Esophagus muscularis mucosa (tissue), 4 donors: ENCODE measurements around the gene SEC31A. TPM values are rescaled to one million over a fixed set of nuclear protein-coding genes. Genes with fewer than 3 reads are reported as not detected.

ENCODE experiments used
- DNase-seq: peaks from one replicate; pipeline ENCODE4 v3.0.0-alpha.2; 2017; ENCODE audit errors: extremely low spot score
- H3K27ac ChIP-seq, 4 donors: fragments of 200-600 bp; sonication (generic); replicated peaks in 1 of 4; 1 replicate in 3 of 4; 2 replicates in 1 of 4; pipeline ENCODE4 v1.5.1; 2016 to 2019; ENCODE audit warnings: mild to moderate bottlenecking in 1 of 4
- H3K27me3 ChIP-seq, 4 donors: fragments of 200-600 bp; sonication (generic); one replicate each; pipeline versions ENCODE4 v1.5.1 to v1.6.0; 2016 to 2019
- H3K36me3 ChIP-seq, 4 donors: fragments of 200-600 bp; sonication (generic); one replicate each; pipeline ENCODE4 v1.5.1; 2016 to 2019
- H3K4me1 ChIP-seq, 4 donors: fragments of 200-600 bp; sonication (generic); one replicate each; pipeline ENCODE4 v1.5.1; 2016 to 2019
- H3K4me3 ChIP-seq, 4 donors: fragments of 200-600 bp; sonication (generic); 1 replicate in 2 of 4; 2 replicates in 2 of 4; pipeline ENCODE4 v1.5.1; 2016 to 2019; ENCODE audit warnings: mild to moderate bottlenecking in 4 of 4, moderate library complexity in 1 of 4
- H3K9me3 ChIP-seq, 4 donors: fragments of 200-600 bp; sonication (generic); 1 replicate in 3 of 4; 2 replicates in 1 of 4; pipeline ENCODE4 v1.5.1; 2016 to 2019
- EP300 ChIP-seq: sonication (generic); formaldehyde crosslinking; IDR thresholded peaks from one replicate; pipeline ENCODE4 v1.6.1; 2017; ENCODE audit warnings: antibody characterized with exemption
- POLR2A ChIP-seq: fragments of 450-650 bp; IDR thresholded peaks from one replicate; pipeline ENCODE4 v1.6.1; 2017; ENCODE audit warnings: antibody characterized with exemption, moderate library complexity, mild to moderate bottlenecking, low read depth
- POLR2AphosphoS5 ChIP-seq, 2 donors: sonication (generic); formaldehyde crosslinking; IDR thresholded peaks; one replicate each; pipeline ENCODE4 v1.6.1; 2017; ENCODE audit warnings: antibody characterized with exemption in 2 of 2
- WGBS: methylation state at CpG from one replicate; pipeline ENCODE4 v1.1.5; 2018; 5-methylcytosine and 5-hydroxymethylcytosine counted together
- intact Hi-C: fragments of 100-400 bp; cut with DNase I; formaldehyde crosslinking; loops from one replicate; pipeline ENCODE4 v1.15.1; 2023
- total RNA-seq, 4 donors: library from RNA; depleted of rRNA; stranded (reverse); fragments of >200 nt; gene quantifications; one replicate each; pipeline versions ENCODE4 v1.1.0 to v1.2.1, GENCODE V29; 2016
- TF ChIP-seq, protein P1 (sequence below), 3 experiments: fragments of 200-600 bp in 2 of 3; fragments of 450-650 bp in 1 of 3; sonication (generic) in 2 of 3; IDR thresholded peaks; one replicate each; pipeline ENCODE4 v1.5.1; 2017 to 2019; ENCODE audit warnings: antibody characterized with exemption in 3 of 3, mild to moderate bottlenecking in 2 of 3, moderate library complexity in 1 of 3

Gene SEC31A
- total RNA-seq, 4 donors from 2014 or later, result 117 to 146 (median 131) TPM

DNA sequence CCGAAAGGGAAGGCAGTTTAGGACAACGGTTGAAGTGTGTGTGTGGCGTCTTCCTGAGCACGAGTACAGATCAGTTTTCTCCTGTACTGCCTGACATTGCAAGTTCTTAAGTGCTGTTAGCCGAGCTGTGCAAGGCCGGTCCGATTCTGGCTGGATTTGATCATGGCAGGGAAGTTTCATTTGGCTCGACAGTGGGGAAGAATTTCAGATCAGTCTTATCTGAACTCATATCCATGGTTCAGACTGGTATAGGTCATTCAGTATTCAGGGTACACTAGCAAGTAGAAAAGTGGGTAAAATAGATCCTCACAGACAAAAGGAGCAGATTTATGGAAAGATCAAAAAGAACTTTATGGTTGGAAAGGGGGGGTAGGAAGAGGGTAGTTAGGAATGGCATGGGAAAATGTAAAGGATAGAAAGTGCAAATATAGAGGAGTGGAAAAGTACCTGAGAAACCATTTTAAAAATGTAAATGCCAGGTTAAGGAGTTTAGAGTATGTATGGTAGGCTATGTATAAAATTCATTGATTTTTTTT lies 10.3 kb upstream of the SEC31A start:
- Histone ChIP-seq H3K27ac (peak overlapping the region; percentile 90 to 98 (median 97)), H3K9me3 (no peaks in the 10 kb centered on the region), H3K4me1 (peaks cover 31 to 44% (median 36%) of the 10 kb centered on the region in 4 donors), H3K27me3 (no peaks in the 10 kb centered on the region), H3K36me3 (peaks cover 0 to 27% (median 4%) of the 10 kb centered on the region in 4 donors), H3K4me3 (peak overlapping the region; percentile 71 to 80 (median 75))
- WGBS, result 0% methylated on average over 8 of the region's 8 CpGs
- TF ChIP-seq, protein P1, sequence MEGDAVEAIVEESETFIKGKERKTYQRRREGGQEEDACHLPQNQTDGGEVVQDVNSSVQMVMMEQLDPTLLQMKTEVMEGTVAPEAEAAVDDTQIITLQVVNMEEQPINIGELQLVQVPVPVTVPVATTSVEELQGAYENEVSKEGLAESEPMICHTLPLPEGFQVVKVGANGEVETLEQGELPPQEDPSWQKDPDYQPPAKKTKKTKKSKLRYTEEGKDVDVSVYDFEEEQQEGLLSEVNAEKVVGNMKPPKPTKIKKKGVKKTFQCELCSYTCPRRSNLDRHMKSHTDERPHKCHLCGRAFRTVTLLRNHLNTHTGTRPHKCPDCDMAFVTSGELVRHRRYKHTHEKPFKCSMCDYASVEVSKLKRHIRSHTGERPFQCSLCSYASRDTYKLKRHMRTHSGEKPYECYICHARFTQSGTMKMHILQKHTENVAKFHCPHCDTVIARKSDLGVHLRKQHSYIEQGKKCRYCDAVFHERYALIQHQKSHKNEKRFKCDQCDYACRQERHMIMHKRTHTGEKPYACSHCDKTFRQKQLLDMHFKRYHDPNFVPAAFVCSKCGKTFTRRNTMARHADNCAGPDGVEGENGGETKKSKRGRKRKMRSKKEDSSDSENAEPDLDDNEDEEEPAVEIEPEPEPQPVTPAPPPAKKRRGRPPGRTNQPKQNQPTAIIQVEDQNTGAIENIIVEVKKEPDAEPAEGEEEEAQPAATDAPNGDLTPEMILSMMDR (IDR thresholded peaks at IDR 0.05), result no peak
- no peak for TF ChIP-seq POLR2A
- no peak for TF ChIP-seq EP300
- TF ChIP-seq POLR2AphosphoS5 (IDR thresholded peaks at IDR 0.05), result no peak
- DNase-seq, result no peak
- intact Hi-C loops, result loop anchor here (5.0 kb wide), 1 partner anchor 111 kb away; the partner anchor contains the start of gene LIN54

DNA sequence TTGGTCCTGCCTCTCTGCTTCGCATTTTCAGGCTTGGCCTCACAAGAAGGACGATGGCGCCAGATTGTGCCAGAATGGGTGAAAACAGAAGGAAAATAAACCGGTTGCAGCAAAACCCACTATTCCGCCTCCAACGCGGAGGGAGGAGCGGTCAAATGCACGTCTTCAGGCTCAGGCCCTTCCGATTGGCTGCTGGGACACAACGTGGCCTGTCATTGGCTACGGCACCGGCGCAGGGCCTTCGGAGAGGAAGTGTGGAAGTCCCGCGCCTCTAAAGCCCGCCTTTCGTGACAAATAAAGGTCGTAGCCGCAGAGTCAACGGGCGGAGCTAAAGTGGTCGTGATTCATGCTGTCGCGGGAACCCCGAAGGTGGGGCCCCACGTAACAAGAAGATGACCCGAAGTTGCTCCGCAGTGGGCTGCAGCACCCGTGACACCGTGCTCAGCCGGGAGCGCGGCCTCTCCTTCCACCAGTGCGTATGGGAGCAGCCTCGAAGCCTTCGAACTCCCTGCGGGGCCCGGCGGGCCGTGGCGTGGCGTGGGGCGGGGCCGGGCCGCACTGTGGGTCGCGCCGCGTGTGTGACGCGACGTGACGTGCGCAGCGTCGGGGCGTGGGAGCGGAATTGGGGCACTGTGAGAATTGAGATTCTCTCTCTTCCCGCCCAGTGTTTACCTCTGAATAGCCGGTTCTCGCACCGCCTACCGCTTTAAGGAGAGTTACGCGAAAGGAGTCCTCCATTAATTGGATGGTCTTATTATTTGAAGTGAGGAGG lies 9.6 kb upstream of the SEC31A start, which contains the start of gene THAP9:
TSS of gene THAP9 (plus strand) at position 325 of the 772 bp plus-strand sequence. CDS start at position 393, 68 bp downstream.
- intact Hi-C loops, result loop anchor here (5.0 kb wide), 1 partner anchor 112 kb away; the partner anchor contains the start of gene LIN54
- Histone ChIP-seq H3K27me3 (no peaks in the 10 kb centered on the region), H3K4me1 (peaks cover 31 to 44% (median 36%) of the 10 kb centered on the region in 4 donors)

DNA sequence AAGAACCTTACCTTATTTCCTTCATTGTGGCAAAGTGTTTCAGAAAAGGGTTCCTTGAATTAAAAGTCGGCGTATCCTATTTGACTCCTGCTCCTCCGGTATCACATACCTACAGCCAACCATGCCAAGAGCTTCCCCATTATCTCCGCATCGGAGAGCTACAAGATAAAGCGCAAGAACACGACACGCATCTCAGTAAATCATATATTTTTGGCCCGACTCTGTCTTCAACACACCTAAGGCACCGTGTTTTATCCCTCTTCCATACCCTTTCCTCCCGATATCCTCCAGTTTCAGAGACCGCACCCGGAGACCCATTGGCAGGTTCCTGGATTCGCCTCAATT lies 9.1 kb upstream of the SEC31A start:
- intact Hi-C loops, result loop anchor here (5.0 kb wide), 1 partner anchor 112 kb away; the partner anchor contains the start of gene LIN54
- no peak for DNase-seq
- Histone ChIP-seq H3K27me3 (no peaks in the 10 kb centered on the region), H3K4me1 (peaks cover 31 to 44% (median 36%) of the 10 kb centered on the region in 4 donors), H3K4me3 (peak overlapping the region; percentile 71 to 80 (median 75)), H3K9me3 (no peaks in the 10 kb centered on the region), H3K27ac (peak overlapping the region; percentile 90 to 98 (median 97)), H3K36me3 (peaks cover 0 to 29% (median 10%) of the 10 kb centered on the region in 4 donors)
- WGBS, result under 1% methylated on average over 14 of the region's 14 CpGs
- TF ChIP-seq POLR2AphosphoS5 (IDR thresholded peaks at IDR 0.05) (no peak), EP300 (peak; percentile 16)

More for the DNA sequence above, 9.6 kb upstream of the SEC31A start, which contains the start of gene THAP9:
- peak; percentile 99 for DNase-seq
- no peak for TF ChIP-seq EP300
- TF ChIP-seq POLR2AphosphoS5 (IDR thresholded peaks at IDR 0.05), result peak; percentile 90 to 96
- TF ChIP-seq POLR2A, result peak; percentile 87
- TF ChIP-seq, protein P1 (IDR thresholded peaks at IDR 0.05), result no peak
- H3K9me3 ChIP-seq, result no peaks in the 10 kb centered on the region
- WGBS, result 1% methylated on average over 15 of the region's 67 CpGs
- peak within 1 kb of the TSS; percentile 90 to 98 (median 97) for H3K27ac ChIP-seq
- H3K36me3 ChIP-seq, result peaks cover 0 to 27% (median 7%) of the 10 kb centered on the region in 4 donors
- H3K4me3 ChIP-seq, result peak within 1 kb of the TSS; percentile 71 to 80 (median 75)

DNA sequence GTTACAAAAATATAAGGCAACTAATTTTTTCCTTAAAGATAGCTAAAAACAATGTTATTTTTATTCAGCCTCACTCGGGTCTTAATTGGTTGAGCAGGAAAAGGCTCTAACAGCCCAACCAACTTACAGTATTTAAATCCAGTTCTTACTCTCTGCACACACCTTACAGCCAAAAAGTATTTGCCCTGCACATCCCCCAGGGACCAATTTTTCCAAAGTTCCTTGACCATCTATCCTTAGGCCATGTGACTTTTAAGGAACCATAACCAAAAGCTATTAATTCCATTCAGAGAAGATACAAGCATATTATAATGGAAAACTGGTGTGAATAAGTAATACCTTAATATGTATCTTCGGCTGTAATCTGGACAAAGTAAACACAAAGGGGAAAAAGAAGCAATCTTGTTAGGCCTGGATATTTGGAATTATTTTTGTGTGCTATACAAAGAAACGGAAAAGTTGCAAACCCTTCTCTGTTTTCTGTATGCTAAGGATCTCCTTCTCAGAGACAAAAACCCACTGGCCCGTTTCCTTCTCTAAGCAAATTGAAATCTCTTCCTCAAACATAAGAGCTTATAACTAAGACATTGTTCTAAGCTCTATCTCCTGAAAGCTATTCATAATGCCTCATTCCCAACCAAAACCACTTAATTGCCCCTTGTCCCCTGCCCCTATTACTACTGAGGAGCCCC lies 8.6 kb upstream of the SEC31A start:
- Histone ChIP-seq H3K4me3 (peak overlapping the region; percentile 71 to 80 (median 75)), H3K9me3 (no peaks in the 10 kb centered on the region), H3K4me1 (peaks cover 31 to 44% (median 36%) of the 10 kb centered on the region in 4 donors), H3K27ac (peak overlapping the region; percentile 90 to 98 (median 97)), H3K36me3 (peaks cover 2 to 34% (median 13%) of the 10 kb centered on the region in 4 donors), H3K27me3 (no peaks in the 10 kb centered on the region)
- no peak for DNase-seq
- WGBS, result under 1% methylated on average over 4 of the region's 4 CpGs
- intact Hi-C loops, result loop anchor here (5.0 to 10.0 kb wide), 3 partner anchors 113 to 527 kb away; partner anchors contain the start of genes COQ2, HNRNPD and LIN54
- TF ChIP-seq, protein P1 (IDR thresholded peaks at IDR 0.05), result no peak
